Measurements from ENCODE around the gene RFTN2. TPM values are rescaled to one million over a fixed set of nuclear protein-coding genes. Genes with fewer than 3 reads are reported as not detected.
"Not testable (repeated sequence)": the region's sequence is repeated elsewhere in the genome, so short reads cannot be mapped to it uniquely, and the experiment has no call there.

The RFTN2 gene
- total RNA-seq (2014; rRNA removed; shearing (Covaris generic)) = 0.24 TPM in 1 of 2 replicates, not detected in the other

- DNase-seq (ENCODE audit: low read depth) = no peak
Measured at GRCh38 chr2:197675246-197675645, at the start of gene RFTN2. TSS of gene RFTN2 (minus strand) at chr2:197675587. CDS start at chr2:197675458, 129 bp downstream.

GRCh38 chr2:197717863-197718262 lies 42.5 kb upstream of the RFTN2 start:
- no peak for DNase-seq (ENCODE audit: low read depth)

- no peak for DNase-seq (ENCODE audit: low read depth)
Measured at GRCh38 chr2:197713271-197713670, 37.9 kb upstream of the RFTN2 start.

GRCh38 chr2:197711578-197711977 lies 36.2 kb upstream of the RFTN2 start:
- no peak for DNase-seq (ENCODE audit: low read depth)

- no peak for DNase-seq (ENCODE audit: low read depth)
Measured at GRCh38 chr2:197710424-197711042, 35.1 kb upstream of the RFTN2 start.

- DNase-seq (ENCODE audit: low read depth) = not testable (repeated sequence)
Measured at GRCh38 chr2:197709140-197709539, 33.8 kb upstream of the RFTN2 start.

GRCh38 chr2:197708331-197708730 lies 32.9 kb upstream of the RFTN2 start:
- peak; percentile 7 for DNase-seq (ENCODE audit: low read depth)

- peak; percentile 31 for DNase-seq (ENCODE audit: low read depth)
Measured at GRCh38 chr2:197707316-197708213, 32.2 kb upstream of the RFTN2 start.

- no peak for DNase-seq (ENCODE audit: low read depth)
Measured at GRCh38 chr2:197706839-197707207, 31.4 kb upstream of the RFTN2 start.

GRCh38 chr2:197705912-197706838 lies 30.8 kb upstream of the RFTN2 start:
- DNase-seq (ENCODE audit: low read depth) = peak; percentile 7

- peak; percentile 97 for DNase-seq (ENCODE audit: low read depth)
Measured at GRCh38 chr2:197705121-197705911, 29.9 kb upstream of the RFTN2 start, which contains the start of gene MARS2. TSS of gene MARS2 (plus strand) at chr2:197705369. CDS start at chr2:197705406, 37 bp downstream.

- DNase-seq (ENCODE audit: low read depth) = no peak
Measured at GRCh38 chr2:197704434-197705120, 29.2 kb upstream of the RFTN2 start.

GRCh38 chr2:197700960-197701359 lies 25.6 kb upstream of the RFTN2 start:
- no peak for DNase-seq (ENCODE audit: low read depth)

- not testable (repeated sequence) for DNase-seq (ENCODE audit: low read depth)
Measured at GRCh38 chr2:197699724-197700123, 24.3 kb upstream of the RFTN2 start.

- not testable (repeated sequence) for DNase-seq (ENCODE audit: low read depth)
Measured at GRCh38 chr2:197696571-197696970, 21.2 kb upstream of the RFTN2 start.

- DNase-seq (ENCODE audit: low read depth) = not testable (repeated sequence)
Measured at GRCh38 chr2:197695971-197696370, 20.6 kb upstream of the RFTN2 start.

- DNase-seq (ENCODE audit: low read depth) = not testable (repeated sequence)
Measured at GRCh38 chr2:197695206-197695605, 19.8 kb upstream of the RFTN2 start.

GRCh38 chr2:197677483-197677882 lies 2.1 kb upstream of the RFTN2 start:
- DNase-seq (ENCODE audit: low read depth) = peak; percentile 37

GRCh38 chr2:197677056-197677455 lies 1.7 kb upstream of the RFTN2 start:
- DNase-seq (ENCODE audit: low read depth) = no peak

- peak; percentile 15 for DNase-seq (ENCODE audit: low read depth)
Measured at GRCh38 chr2:197675711-197676188, 363 bp upstream of the RFTN2 start.
